Stimulated activated CD4-positive, alpha-beta T cell treated with anti-CD3 and anti-CD28 coated beads, Interleukin-15, amount 100 ng/mL, for 24 hours (primary cell): ENCODE measurements around the gene ZHX3.
A peak's percentile ranks its signal among the peaks of the same experiment; 100 is the strongest.

Source experiments
- DNase-seq: peaks from one replicate; pipeline ENCODE4 v3.0.0-alpha.2; 2020

Gene ZHX3

DNA sequence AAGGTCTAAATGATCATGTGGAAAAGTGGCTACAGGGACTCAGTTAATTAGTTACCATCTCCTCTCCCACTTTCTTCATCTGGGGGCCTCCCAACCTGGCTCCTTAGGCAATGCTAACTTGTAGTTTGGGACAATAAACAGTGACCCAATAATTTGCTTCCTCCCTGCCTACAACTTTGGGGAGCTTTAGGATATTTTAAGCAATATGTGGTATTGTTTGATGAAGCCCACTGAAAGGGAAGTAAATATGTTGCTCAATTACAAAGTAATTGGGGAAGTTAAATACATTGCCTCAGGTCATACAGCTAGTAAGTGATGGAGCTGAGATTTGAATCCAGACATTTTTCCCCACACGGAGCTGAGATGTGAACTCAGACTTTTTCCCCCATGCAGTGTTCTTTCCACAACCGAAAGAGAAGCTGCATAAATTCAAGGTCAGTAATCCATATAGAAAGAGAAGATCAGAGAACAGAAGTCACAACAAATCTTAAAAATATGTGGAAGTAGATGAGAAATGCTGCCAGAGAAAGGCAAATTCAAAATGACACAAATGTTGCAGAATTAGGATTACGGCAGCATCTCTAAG is 26.6 kb downstream of the ZHX3 start:
- no peak for DNase-seq

GRCh38 chr20:41287327-41287726 is 30.2 kb downstream of the ZHX3 start:
- DNase-seq = no peak

GRCh38 chr20:41286240-41286851 is 31.2 kb downstream of the ZHX3 start:
- DNase-seq = no peak

DNA sequence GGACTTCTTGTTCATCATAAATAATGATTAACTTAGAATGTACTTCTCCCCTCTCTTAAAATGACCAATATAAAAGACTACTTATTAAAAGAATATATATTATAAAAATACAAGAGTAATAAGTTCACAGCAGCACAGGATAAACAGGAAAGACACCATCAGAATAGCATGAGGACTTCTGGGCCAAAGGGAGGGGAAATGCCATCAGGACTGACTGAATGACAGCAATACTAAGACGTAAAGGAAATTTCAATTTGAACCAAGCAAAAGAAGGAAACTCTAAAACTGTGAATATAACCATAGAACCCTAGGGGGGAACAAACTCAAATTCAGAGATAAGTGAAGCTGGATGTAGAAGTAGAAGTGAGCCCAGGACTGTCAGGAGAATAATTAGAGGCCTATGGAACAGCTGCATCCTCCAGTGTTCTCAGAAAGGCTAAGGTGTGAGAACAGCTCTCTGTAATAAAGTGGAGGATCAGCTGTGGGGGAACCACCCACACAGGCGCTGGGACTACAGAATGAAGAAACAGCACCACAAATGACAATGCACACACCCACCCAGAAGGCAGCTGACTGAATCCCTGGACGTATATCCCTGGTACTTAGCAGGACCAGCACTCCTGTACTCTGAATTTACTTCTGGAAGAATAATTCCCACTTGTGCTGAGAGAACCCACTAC is 37.8 kb downstream of the ZHX3 start:
- peak; percentile 3 for DNase-seq

- DNase-seq = no peak
These were observed 38.6 kb downstream of the ZHX3 start for GRCh38 chr20:41278936-41279335.

DNA sequence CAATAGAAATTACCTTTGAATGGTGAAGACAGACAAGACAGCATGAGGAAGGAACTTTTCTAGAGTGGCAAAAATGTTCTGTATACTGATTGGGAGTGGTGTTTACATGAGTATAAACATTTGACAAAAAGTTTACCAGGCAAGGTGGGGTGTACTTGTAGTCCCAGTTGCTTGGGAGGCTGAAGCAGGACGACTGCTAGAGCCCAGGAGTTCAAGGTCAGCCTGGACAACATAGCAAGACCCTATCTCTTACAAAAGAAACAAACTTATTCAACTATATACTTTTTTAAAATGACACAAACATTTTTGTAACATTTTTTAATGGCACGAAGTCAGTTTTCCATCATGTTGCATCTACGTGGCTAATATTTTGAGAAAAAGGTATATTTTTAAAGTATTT is 40.5 kb downstream of the ZHX3 start:
- DNase-seq = no peak

- DNase-seq = no peak
These were observed 41.2 kb downstream of the ZHX3 start for GRCh38 chr20:41276317-41276751.

DNA sequence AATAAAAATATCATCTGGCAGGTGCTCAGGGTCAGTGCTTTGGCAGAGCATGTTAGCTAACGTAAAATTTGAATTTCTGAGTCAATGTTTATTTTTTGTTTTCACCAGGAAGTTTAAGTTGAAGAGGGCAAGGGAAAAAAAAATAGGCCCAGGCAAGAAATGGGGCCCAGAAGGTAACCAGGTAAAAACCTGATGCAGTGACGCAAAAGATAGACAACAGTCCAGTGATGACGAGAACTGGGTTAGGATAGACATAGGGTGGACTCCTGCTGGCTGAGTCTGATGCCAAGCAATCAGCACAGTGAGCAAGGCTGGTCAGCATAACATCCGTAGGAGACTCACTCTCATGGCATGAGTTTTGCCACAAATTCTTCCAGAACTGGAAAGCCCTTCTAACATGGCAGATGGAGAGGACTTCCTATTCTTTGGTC is 42.2 kb downstream of the ZHX3 start:
- no peak for DNase-seq

- no peak for DNase-seq
These were observed 43.4 kb downstream of the ZHX3 start for GRCh38 chr20:41274152-41274551.

DNA sequence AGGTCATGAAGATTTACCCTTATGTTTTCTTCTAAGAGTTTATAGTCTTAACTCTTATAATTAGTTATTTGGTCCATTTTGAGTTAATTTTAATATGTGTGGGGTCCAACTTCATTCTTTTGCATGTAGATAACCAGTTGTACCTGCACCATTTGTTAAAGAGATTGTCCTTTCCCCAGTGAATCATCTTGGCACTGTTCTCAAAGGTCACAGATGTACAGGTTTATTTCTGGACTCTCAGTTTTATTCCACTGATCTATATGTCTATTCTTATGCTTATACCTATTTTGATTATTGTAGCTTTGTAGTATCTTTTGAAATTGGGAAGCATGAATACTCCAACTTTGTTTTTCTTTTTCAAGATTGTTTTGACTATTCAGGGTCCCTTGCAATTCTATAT is 44.1 kb downstream of the ZHX3 start:
- no peak for DNase-seq

DNA sequence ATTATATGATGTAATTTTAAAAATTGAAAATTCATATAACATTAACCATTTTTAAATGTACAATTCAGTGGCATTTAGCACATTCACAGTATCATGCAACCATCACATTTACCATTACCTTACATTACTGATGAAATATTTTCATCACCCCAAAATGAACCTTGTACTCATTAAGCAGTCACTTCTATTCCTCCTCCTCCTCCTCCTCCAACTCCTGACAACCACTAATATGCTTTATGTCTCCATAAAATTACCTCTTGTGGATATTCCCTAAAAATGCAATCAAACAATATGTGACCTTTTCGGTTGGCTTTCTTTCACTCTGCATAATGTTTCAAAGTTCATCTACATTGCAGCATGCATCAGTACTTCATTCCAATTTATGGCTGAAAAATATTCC is 45.2 kb downstream of the ZHX3 start:
- no peak for DNase-seq

DNA sequence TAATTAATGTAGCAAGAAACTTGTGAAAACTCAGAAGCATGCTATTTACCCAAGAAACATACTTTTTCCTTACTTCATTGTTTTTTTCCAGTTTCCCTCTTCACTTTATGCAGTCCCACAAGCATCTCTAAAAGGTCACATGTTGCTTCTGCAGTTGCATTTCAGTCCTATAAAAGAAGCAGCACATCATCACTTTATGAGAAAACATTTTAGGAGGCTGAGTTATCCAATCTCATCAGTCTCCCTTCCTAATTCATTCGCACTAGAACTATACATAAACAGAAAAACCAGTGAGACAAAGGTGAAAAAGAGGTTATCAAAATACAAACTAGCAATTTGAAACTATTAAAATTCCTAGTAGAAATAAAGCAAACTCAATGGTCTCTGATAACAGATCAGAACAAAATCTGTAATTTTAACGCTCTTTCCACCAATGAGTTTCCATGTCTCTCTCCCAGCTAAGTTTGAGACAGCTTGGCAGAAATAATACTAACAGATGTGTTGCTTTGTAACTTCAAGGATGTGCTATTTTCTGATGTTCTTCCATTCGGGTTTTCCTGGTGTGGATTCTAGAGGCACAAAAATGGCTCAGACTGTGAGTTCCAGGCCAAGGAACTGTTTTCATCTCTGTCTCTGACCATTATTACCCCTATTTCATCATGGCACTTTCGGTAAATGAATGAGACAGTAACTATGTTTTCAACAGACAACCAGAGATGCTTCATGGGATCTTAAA is 48.4 kb downstream of the ZHX3 start:
- DNase-seq = no peak

DNA sequence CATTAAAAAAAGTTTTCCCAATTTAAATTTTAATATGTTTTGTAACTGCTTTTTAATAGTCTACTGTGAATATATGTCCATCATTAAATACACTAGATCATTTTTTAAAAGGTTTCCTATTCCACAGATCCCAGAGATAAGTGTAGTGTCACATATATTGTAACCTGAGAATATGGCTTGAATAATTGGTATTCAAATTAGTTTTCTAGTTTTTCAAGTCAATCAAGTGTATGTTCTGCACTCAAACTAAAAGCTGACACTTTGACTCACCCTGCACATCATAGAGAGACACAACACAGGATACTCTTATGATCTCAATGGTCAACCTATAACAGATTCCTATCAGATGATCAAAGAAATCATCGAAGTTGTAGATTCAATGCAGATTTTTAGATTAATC is 49.1 kb downstream of the ZHX3 start:
- no peak for DNase-seq

DNA sequence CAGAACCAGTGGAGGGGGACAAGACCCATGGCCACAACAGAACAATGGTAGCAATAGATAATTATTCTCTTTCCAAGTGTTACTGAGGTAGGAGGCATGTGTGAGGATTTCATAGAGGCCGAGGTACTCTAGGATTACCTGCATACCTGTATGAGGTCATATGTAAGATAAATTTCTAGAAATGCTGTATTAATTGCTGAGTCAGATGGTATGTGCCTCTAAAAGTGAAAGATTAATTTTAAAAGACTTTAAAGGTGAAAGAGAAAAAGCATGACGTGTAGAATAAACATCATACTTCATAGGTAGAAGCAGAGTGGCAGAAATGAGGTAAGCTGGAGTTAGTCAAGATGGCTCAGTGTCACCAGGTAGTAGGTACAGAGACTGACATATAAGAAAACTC is 51.6 kb downstream of the ZHX3 start:
- DNase-seq = no peak

- no peak for DNase-seq
These were observed 52.7 kb downstream of the ZHX3 start for GRCh38 chr20:41264819-41265218.

- DNase-seq = no peak
These were observed 55.5 kb downstream of the ZHX3 start for GRCh38 chr20:41261790-41262717.

- no peak for DNase-seq
These were observed 56.3 kb downstream of the ZHX3 start for GRCh38 chr20:41261260-41261659.

GRCh38 chr20:41260734-41261220 is 56.8 kb downstream of the ZHX3 start:
- DNase-seq = no peak

GRCh38 chr20:41259309-41259708 is 58.2 kb downstream of the ZHX3 start:
- no peak for DNase-seq

DNA sequence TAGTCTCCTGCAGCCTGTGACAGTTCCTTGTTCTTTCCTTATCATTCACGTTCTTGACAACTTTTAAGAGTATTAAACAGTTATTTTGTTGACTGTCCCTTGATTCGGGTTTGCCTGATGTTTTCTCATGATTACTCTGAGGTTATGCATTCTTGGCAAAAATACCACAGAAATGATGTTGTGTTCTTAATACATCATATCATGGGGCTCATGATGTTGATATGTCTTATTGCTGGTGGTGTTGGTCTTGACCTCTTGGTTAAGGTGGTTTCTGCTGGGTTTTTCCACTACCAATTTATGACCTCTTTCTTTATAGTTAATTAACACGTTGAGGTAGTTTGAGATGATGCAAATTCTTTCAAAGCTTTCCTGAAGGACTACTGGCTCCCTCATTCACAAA is 59.1 kb downstream of the ZHX3 start:
- DNase-seq = no peak

DNA sequence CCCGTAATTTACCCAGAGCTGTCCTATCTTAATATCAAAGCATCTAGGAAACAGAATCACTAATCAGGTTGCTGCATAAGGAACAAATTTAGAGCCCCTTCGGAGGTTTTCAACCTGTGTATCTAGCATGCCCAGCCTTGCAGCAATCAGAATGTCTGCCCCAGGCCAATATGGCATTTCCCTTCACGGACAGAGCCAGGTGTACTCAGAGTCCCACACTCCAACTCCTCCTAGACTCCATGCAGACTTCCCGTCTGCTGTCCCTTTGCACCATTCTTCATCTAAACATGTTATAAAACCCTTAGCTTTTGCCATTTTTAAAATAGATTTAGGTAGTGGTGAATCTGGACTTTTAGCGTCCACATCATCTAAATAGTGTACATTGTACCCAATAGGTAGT is 61.0 kb downstream of the ZHX3 start:
- no peak for DNase-seq

GRCh38 chr20:41255655-41256054 is 61.9 kb downstream of the ZHX3 start:
- DNase-seq = no peak
